Measurements from ENCODE around the gene PTCH1. TPM values are rescaled to one million over a fixed set of nuclear protein-coding genes. Genes with fewer than 3 reads are reported as not detected.

PTCH1 gene
- total RNA-seq, 2 experiments from 2014 or later: 15.8 to 17.0 TPM

DNA sequence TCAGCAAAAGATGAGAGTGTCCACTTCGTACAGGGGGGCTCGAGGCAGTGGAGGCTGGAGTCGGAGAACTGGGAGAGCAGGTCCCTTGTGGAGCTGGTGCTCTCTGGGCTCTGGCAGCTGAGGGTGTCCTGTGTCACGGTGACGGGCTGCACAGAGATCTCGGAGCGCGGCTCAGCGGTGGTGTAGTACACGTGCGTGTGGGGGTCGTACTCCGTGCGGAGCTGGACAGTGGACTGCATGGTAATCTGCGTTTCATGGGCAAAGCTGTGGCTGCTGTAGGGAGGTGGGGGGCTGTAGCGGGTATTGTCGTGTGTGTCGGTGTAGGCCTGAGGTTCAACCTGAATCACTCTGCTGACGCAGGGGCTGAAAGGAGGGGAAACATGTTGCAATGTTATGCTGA, 48.0 kb downstream of the PTCH1 start:
- Mint-ChIP-seq H3K9me3 (no peaks in the 10 kb centered on the region), H3K27ac (no peak overlapping the region)
- intact Hi-C loops (cut with DNase I, micrococcal nuclease): no loop called here

DNA sequence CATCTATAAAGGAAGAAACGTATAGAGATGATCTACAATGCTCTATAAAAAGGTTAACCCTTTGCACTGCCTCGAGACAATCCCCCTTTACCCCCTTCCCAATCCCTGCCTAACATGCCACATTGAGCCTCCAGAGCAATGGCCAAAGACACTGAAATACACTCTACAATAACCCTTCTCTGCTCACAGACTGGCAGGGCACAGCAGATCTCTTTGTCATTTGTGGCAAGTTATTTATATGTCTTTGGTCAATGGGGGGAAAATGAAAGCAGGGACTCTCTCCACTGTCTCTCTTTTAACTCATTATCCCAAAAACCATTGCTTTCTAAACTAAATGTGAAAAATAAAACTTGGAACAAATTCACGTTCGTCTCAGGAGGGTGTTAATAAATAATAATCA, 51.7 kb downstream of the PTCH1 start:
- intact Hi-C loops (cut with DNase I, micrococcal nuclease): no loop called here
- CTCF ChIA-PET: no interaction called here

More for the DNA sequence above, 48.0 kb downstream of the PTCH1 start:
- peaks cover 19% of the 10 kb centered on the region for H3K36me3 ChIP-seq (ENCODE audit: insufficient read depth, low read length)
- no peak for DNase-seq
- peaks cover 1% of the 10 kb centered on the region for H3K4me1 ChIP-seq (ENCODE audit: insufficient read depth, low read length)
- Mint-ChIP-seq H3K36me3 (ENCODE audit: low read depth) (peaks cover 78% of the 10 kb centered on the region), H3K4me3 (no peak overlapping the region), H3K27me3 (no peaks in the 10 kb centered on the region), H3K4me1 (ENCODE audit: low read depth) (peaks cover 15% of the 10 kb centered on the region)
- H3K9me3 ChIP-seq (ENCODE audit: control insufficient read depth in 1 of 2, insufficient read depth in 1 of 2, low read length in 2 of 2): no peaks in the 10 kb centered on the region
- no peaks in the 10 kb centered on the region for H3K27me3 ChIP-seq (ENCODE audit: control insufficient read depth in 1 of 2, insufficient read depth in 2 of 2, low read length in 2 of 2)
- TF ChIP-seq, protein P1, sequence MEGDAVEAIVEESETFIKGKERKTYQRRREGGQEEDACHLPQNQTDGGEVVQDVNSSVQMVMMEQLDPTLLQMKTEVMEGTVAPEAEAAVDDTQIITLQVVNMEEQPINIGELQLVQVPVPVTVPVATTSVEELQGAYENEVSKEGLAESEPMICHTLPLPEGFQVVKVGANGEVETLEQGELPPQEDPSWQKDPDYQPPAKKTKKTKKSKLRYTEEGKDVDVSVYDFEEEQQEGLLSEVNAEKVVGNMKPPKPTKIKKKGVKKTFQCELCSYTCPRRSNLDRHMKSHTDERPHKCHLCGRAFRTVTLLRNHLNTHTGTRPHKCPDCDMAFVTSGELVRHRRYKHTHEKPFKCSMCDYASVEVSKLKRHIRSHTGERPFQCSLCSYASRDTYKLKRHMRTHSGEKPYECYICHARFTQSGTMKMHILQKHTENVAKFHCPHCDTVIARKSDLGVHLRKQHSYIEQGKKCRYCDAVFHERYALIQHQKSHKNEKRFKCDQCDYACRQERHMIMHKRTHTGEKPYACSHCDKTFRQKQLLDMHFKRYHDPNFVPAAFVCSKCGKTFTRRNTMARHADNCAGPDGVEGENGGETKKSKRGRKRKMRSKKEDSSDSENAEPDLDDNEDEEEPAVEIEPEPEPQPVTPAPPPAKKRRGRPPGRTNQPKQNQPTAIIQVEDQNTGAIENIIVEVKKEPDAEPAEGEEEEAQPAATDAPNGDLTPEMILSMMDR (IDR thresholded peaks at IDR 0.05): no peak
- ChIA-PET CTCF (no interaction called here), POLR2A (no interaction called here)
- ATAC-seq (ENCODE audit: poor library complexity): no peak
- no peak overlapping the region for H3K4me3 ChIP-seq (ENCODE audit: low read length)
- no peak overlapping the region for H3K27ac ChIP-seq (ENCODE audit: low read depth in 1 of 2, low read length in 2 of 2)

DNA sequence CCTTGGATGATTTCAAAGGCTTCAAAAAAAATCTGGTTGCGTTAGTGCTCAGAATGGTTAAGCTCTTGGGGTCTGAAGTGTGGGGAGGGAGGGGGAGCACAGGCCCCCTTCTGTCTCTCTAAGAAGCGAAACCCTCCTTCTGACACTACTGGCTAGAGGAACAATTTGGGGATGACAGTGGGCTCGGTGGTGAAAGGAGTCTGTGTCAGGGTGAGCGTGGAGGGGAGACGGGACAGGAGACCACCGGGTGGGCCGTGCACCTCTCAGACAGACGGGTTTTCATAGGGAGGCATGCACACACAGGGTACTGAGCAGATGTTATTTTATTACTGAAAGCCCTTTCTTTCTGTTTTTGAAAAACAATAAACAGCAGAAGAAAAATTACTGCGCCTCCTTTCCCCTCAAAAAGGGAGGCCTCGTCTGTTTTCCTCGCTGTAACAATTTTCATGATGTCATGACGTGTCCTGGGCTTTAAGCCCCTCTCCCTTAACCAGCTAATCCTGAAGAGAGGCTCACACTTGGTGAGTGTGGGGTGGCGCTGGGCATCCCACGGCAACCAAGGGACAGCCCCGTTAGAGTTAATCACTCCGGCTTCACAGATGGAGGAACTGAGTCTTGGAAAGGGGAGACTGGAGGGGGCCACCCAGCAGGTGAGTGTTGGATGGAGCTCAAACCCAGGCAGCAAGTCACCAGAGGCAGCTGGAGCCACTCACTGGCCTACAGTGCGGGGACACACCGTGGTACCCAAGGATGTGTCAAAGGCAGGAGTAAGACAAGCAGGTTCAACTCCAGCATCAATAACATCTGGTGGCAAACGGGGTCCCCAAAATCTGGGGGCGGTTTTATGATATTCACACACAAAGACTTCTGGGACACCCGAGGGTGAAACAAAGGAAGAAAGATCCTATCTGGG, 53.4 kb downstream of the PTCH1 start:
- ChIA-PET POLR2A (interaction anchor here (1.0 to 3.9 kb wide), 12 partner anchors 10 to 413 kb away, joined by 3 to 29 read pairs (median 4); partner anchors contain the start of gene PTCH1), CTCF (interaction anchor here (0.6 to 0.8 kb wide), 2 partner anchors 24 to 89 kb away, joined by 3 to 6 read pairs; no protein-coding TSS in a partner anchor)
- peaks cover 17% of the 10 kb centered on the region for H3K36me3 ChIP-seq (ENCODE audit: insufficient read depth, low read length)
- H3K36me3 Mint-ChIP-seq (ENCODE audit: low read depth): peaks cover 75% of the 10 kb centered on the region
- TF ChIP-seq, protein P1 (IDR thresholded peaks at IDR 0.05): no peak
- H3K4me1 Mint-ChIP-seq (ENCODE audit: low read depth): peaks cover 47% of the 10 kb centered on the region
- H3K9me3 Mint-ChIP-seq: no peaks in the 10 kb centered on the region
- no peaks in the 10 kb centered on the region for H3K27me3 ChIP-seq (ENCODE audit: control insufficient read depth in 1 of 2, insufficient read depth in 2 of 2, low read length in 2 of 2)
- ATAC-seq (ENCODE audit: poor library complexity) (no peak), DNase-seq (no peak)
- H3K27ac Mint-ChIP-seq: peak overlapping the region; percentile 57
- no peaks in the 10 kb centered on the region for H3K27me3 Mint-ChIP-seq
- H3K27ac ChIP-seq (ENCODE audit: low read depth in 1 of 2, low read length in 2 of 2): no peak overlapping the region
- H3K4me3 ChIP-seq (ENCODE audit: low read length): peak overlapping the region; percentile 41
- peak overlapping the region; percentile 76 for H3K4me3 Mint-ChIP-seq
- H3K4me1 ChIP-seq (ENCODE audit: insufficient read depth, low read length): peaks cover 28% of the 10 kb centered on the region
- intact Hi-C loops (cut with DNase I, micrococcal nuclease): loop anchor here in 1 of 2 experiments (2.0 kb wide), 1 partner anchor 31 kb away; no protein-coding TSS in a partner anchor
- no peaks in the 10 kb centered on the region for H3K9me3 ChIP-seq (ENCODE audit: control insufficient read depth in 1 of 2, insufficient read depth in 1 of 2, low read length in 2 of 2)

More for the DNA sequence above, 51.7 kb downstream of the PTCH1 start:
- Histone ChIP-seq H3K9me3 (ENCODE audit: control insufficient read depth in 1 of 2, insufficient read depth in 1 of 2, low read length in 2 of 2) (no peaks in the 10 kb centered on the region), H3K27me3 (ENCODE audit: control insufficient read depth in 1 of 2, insufficient read depth in 2 of 2, low read length in 2 of 2) (no peaks in the 10 kb centered on the region), H3K4me1 (ENCODE audit: insufficient read depth, low read length) (peaks cover 28% of the 10 kb centered on the region), H3K4me3 (ENCODE audit: low read length) (no peak overlapping the region), H3K27ac (ENCODE audit: low read depth in 1 of 2, low read length in 2 of 2) (no peak overlapping the region), H3K36me3 (ENCODE audit: insufficient read depth, low read length) (peaks cover 13% of the 10 kb centered on the region)
- TF ChIP-seq, protein P1 (IDR thresholded peaks at IDR 0.05): no peak
- POLR2A ChIA-PET: no interaction called here
- Mint-ChIP-seq H3K36me3 (ENCODE audit: low read depth) (peaks cover 77% of the 10 kb centered on the region), H3K4me3 (no peak overlapping the region), H3K27ac (no peak overlapping the region), H3K27me3 (no peaks in the 10 kb centered on the region), H3K9me3 (no peaks in the 10 kb centered on the region), H3K4me1 (ENCODE audit: low read depth) (peaks cover 47% of the 10 kb centered on the region)
- no peak for ATAC-seq (ENCODE audit: poor library complexity)
- DNase-seq: no peak

All from CD4-positive, alpha-beta T cell (primary cell).